PC-9 (cell line): Measurements from ENCODE around the gene SETD7.

Experiments used
- EZH2 ChIP-seq: fragments of 200-600 bp; sonication (generic); IDR thresholded peaks from 2 replicates; pipeline ENCODE4 v1.8.0; 2017; ENCODE audit warnings: antibody characterized with exemption, low read depth
- TF ChIP-seq, protein P1 (sequence below): fragments of 200-600 bp; sonication (generic); conservative IDR thresholded peaks from 2 replicates; pipeline ENCODE4 v1.6.1; 2017; ENCODE audit warnings: mixed run types, antibody characterized with exemption, mild to moderate bottlenecking, moderate library complexity

DNA sequence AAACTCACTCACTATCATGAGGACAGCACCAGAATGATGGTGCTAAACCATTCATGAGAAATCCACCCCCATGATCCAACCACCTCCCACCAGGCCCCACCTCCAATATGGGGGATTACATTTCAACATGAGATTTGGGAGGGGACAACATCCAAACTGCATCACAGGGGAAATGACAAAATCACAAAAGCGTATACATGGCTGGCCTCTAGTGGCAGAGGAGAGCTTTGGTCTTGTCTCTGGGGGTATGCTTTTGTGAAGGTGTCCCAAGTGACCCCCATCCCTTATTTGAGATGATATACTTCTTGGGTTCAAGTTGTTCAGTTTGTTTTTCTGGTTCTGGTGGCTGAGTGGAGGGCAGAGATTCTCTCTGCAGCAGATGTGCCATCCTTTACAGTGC is 8.5 kb upstream of the SETD7 start:
- TF ChIP-seq EZH2: no peak
- TF ChIP-seq, protein P1, sequence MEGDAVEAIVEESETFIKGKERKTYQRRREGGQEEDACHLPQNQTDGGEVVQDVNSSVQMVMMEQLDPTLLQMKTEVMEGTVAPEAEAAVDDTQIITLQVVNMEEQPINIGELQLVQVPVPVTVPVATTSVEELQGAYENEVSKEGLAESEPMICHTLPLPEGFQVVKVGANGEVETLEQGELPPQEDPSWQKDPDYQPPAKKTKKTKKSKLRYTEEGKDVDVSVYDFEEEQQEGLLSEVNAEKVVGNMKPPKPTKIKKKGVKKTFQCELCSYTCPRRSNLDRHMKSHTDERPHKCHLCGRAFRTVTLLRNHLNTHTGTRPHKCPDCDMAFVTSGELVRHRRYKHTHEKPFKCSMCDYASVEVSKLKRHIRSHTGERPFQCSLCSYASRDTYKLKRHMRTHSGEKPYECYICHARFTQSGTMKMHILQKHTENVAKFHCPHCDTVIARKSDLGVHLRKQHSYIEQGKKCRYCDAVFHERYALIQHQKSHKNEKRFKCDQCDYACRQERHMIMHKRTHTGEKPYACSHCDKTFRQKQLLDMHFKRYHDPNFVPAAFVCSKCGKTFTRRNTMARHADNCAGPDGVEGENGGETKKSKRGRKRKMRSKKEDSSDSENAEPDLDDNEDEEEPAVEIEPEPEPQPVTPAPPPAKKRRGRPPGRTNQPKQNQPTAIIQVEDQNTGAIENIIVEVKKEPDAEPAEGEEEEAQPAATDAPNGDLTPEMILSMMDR: no peak
